ENCODE measurements around the gene GPATCH2L.

The GPATCH2L gene

DNA sequence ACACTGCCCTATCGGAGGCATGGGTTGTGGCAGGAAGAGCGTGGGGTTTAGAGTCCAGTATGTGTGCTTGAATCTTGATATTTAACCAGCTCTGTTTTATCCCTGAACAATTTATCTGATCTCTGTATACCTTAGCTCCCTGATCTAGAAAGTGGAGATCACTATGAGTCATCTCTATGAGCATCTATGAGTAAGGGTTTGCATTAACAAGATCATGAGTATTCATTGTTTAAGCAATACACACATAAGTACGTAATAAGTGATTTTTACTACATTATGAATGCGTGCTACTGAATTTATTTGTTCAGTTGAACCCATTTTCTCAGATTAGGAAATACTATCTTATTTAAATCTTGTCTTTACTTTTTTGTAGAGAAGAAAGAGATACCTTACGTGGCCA lies 49.4 kb downstream of the GPATCH2L start:
- DNase-seq (ENCODE audit: low read depth): peak; percentile 21

DNA sequence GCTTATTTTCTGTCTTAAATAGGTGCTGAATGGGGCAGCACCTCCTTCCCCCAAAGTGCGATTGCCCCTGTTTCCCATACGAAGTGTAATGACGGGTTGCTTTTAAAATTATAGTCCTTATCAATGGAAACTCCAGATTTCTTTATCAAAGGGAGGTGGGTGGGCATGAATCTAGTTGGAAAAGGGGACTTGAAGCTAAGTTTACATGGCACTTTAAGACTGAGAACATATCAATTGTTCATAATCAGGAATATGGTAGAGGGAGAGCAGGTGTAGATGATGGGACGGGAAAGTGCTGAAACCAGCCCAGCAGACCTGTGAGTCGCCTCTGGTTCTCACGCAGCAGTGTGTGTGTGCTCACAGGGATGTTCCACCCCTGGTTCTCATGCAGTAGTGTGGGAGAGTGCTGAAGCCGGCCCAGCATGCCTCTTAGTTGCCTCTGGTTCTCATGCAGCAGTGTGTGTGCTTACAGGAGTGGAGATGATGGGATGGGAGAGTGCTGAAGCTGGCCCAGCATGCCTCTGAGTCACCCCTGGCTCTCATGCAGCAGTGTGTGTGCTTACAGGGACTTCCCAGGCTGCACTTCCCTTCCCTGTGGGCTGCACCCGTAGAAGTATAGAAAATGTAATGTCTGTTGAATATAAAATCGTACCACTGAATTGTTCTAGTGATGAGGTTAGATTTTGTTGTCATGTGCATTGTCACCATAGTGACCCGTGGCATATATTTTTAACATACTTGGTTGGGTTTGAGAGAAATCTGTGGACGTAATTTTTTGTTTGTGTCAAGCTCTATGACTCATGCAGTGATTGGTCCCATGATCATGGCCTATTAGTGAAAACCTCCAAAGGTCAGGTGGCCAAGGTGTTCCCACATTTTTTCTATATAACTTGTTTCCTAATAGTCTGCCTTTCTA lies 51.6 kb downstream of the GPATCH2L start:
- DNase-seq (ENCODE audit: low read depth): peak; percentile 66

GRCh38 chr14:76204461-76205230 lies 52.9 kb downstream of the GPATCH2L start:
- no peak for DNase-seq (ENCODE audit: low read depth)

GRCh38 chr14:76205708-76206107 lies 54.0 kb downstream of the GPATCH2L start:
- no peak for DNase-seq (ENCODE audit: low read depth)

GRCh38 chr14:76208340-76208739 lies 56.6 kb downstream of the GPATCH2L start:
- DNase-seq (ENCODE audit: low read depth): no peak

DNA sequence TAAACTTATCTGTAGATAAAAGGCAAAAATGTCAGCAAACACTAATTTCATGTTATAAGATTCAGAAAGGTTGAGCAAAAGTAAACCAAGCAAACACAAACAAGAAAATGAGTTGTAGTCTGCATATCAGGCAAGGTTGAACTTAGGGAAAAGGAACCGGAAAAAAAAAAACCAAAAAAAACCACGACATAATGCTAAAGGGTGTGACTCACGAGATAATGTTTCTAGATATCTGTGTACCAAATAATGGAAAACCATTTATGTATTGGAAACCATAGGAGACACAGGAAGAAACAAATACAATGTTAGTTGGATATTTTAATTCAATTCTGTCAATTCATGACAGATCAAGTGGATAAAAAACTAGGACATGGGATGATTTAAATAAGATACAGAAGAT lies 60.5 kb downstream of the GPATCH2L start:
- DNase-seq (ENCODE audit: low read depth): no peak

GRCh38 chr14:76217179-76217578 lies 65.5 kb downstream of the GPATCH2L start:
- DNase-seq (ENCODE audit: low read depth): no peak

GRCh38 chr14:76218662-76219061 lies 66.9 kb downstream of the GPATCH2L start:
- DNase-seq (ENCODE audit: low read depth): no peak

DNA sequence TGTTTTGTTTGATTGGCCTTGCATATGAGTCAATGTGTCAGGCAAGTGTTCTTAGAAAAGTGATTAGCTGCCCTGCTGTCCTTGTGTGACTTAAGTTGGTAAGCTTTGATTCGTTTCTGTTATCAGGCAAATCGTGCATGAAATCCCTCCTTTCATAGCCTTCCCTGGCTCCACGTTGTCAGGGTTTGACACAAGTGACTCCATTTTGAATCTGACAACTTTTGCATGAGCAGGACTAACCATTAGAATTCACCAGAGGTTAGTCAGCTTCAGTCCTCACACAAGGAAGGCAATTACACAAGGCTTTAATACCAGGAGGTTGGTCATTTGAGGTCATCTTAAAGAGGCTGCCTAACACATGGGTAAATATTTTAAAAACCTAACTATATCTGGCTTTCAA lies 68.2 kb downstream of the GPATCH2L start:
- no peak for DNase-seq (ENCODE audit: low read depth)

GRCh38 chr14:76227450-76228050 lies 75.8 kb downstream of the GPATCH2L start:
- DNase-seq (ENCODE audit: low read depth): peak; percentile 19

- DNase-seq (ENCODE audit: low read depth): no peak
These were observed 76.4 kb downstream of the GPATCH2L start for GRCh38 chr14:76228138-76228537.

DNA sequence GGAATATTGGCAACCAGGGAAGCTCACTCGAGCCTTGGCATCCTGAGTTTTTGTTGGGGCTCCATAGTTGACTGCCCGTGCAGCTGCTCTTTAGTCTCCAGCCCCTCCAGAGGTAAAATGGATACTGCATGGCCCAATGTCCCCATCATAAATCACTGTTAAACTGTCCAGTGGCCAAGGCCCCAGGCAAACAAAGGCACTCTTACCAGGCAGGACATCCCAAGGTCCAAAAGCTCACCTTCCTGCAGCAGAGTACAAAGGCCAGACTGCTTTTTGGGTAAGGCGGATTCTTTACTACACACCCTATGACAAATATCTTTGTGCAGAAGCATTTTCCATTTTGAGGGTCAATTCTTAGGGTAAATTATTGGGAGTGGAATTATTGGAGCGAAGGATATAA lies 81.1 kb downstream of the GPATCH2L start:
- no peak for DNase-seq (ENCODE audit: low read depth)

DNA sequence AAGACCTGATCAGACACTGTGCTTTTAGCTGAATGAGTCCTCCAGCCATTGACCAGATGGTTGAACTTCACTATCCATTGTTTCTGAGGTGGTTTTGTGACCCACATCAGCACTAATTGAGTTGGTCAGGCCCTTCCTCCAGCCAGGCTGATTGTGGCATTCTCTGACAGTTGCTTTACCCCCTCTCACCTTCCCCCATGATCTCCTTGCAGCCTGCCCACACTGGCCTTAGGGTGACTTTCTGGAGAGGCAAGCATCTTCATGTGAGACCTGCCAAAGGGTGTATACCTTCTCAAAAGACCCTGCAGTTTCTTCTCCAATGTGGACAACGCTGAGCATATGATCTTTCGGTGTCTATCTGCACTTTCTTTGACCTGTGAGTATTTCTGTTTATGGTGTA lies 83.9 kb downstream of the GPATCH2L start:
- no peak for DNase-seq (ENCODE audit: low read depth)

- no peak for DNase-seq (ENCODE audit: low read depth)
These were observed 84.7 kb downstream of the GPATCH2L start for GRCh38 chr14:76236172-76237130.

GRCh38 chr14:76237349-76237990 lies 85.7 kb downstream of the GPATCH2L start:
- no peak for DNase-seq (ENCODE audit: low read depth)

GRCh38 chr14:76245097-76245496 lies 93.4 kb downstream of the GPATCH2L start:
- no peak for DNase-seq (ENCODE audit: low read depth)

DNA sequence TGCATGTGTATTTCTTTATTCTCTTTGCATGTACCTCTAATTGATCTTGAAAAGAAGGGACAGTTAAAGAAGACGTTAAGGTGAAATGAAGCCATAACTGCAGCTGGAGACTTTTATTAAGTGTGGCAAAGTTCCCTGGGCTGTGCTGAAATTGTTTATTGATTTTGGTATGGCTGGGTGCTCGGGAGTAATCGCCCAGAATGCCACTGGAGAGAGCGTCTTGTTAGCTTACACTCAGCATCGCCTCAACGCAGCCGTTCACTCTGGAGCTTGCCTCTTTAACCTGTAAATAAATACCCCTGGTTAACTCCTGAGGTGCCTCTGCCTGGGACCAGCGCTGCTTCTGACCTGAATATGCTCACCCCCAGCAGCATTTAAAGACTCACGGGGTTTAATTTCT lies 98.6 kb downstream of the GPATCH2L start:
- no peak for DNase-seq (ENCODE audit: low read depth)

DNA sequence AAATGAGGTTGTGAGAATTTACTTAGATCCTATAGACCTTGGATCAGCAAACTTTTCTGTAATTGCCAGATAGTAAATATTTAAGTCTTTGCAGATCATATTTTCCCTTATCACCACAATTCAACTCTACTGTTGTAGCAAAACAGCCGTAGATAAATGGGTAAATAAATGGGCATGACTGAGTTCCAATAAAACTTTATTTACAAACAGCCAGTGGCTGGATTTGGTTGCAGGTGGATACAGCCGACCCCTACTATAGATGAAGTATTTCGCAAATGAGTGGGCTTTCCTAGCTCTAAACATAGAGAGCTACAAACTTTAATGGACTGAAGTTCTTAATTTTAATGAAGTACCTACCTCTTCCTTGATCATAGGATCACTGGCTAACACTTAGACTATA lies 100.7 kb downstream of the GPATCH2L start:
- DNase-seq (ENCODE audit: low read depth): no peak

GRCh38 chr14:76253111-76253510 lies 101.4 kb downstream of the GPATCH2L start:
- no peak for DNase-seq (ENCODE audit: low read depth)

- no peak for DNase-seq (ENCODE audit: low read depth)
These were observed 104.8 kb downstream of the GPATCH2L start for GRCh38 chr14:76256545-76256944.
